ENCODE results near the gene UBE2QL1.
"Not testable (repeated sequence)": the region's sequence is repeated elsewhere in the genome, so short reads cannot be mapped to it uniquely, and the experiment has no call there.

Gene UBE2QL1

DNA sequence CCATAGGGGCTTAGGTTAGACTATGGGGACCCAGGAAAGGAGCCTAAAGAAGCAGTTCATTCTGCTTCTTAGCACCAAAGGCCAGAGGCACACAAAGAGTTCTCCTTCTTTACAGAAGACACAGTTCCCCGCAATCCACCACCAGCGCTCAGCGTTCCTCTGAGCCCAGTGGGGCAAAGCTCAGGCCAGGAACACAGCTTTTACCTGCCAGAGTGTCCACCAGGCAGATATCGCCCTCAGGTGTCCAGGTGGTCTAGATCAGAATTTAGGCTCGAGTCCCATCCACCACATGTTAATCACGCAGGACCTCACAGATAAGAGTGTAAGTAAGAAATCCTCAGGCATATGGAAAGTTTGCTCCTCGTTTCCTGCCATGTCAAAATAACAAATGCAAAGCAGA is 53.0 kb downstream of the UBE2QL1 start:
- no peak for DNase-seq

DNA sequence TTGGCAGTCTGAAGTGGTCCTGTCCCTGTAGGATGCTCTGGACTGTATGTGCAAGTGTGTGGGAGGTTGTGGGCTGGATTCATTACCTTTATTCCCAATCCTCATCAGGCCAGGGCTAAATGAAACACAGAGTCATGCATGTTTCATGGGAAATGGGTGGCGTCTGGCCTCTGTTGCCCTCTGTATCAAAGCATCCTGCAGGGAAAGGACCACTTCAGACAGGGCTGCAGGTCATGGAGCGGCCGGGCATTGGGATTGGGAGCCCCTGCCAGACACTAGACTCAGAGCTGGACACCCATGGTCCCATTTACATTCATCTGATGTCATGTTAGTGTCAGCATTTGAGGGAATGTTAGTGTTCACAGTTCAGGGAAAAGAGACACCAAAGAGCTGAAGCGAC is 53.8 kb downstream of the UBE2QL1 start:
- no peak for DNase-seq

DNA sequence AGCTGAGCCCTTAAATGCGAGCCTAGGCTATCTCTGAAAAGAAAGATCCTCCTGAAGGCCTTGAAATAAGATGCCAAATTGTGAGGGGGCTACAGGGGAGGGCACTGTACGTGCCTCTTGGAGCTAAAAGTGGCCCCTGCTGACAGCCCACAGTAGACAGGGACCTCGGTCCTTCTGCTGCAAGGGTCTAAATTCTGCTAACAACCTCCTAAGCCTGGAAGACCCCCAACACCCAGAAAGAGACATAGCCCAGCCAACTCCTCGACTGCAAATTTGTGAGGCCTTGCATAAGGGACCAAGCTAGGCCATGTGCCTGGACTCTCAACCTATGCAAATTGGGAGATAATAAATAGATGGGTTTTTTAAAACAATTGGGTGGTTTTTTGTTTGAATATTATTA is 54.7 kb downstream of the UBE2QL1 start:
- DNase-seq, result no peak

- no peak for DNase-seq
Observed at GRCh38 chr5:6504677-6505415, 56.2 kb downstream of the UBE2QL1 start.

- DNase-seq, result no peak
Observed at GRCh38 chr5:6505416-6505755, 56.7 kb downstream of the UBE2QL1 start.

DNA sequence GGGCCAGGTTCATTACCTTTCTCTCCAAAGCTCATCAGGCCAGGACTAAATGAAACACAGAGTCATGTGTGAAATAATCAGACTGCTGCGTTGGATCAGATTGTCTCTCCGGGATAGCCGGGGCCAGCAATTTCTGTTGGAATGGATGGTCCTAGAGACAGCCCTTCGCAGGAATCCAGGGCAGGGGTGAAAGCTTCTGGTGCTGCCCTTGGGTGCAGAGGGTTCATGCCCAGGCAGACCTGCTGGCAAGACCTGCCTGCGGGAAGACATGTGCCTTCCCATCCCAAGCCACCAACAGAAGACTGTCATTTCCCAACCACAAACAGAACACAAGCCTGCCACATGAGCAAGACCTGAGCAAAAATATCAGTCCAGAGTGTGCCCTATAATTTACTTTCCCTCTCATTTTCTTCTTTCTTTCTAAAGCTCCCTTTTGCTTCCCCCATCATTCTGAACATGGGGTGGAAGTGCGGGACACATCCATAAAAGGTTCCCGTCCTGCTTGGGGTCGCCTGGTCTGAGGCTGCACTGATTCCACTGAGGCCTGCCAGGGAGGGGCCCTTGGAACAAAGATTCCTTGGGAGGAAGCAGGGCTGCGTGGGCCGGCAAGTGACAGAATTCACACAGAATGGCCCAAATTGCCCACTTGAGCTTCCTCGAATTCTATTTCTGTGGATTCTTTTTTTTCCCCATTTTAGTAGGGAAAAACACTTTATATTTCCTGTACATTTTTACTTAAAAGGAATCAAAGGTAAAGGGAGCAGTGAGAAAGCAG is 57.3 kb downstream of the UBE2QL1 start:
- no peak for DNase-seq

- DNase-seq, result no peak
Observed at GRCh38 chr5:6506611-6507010, 58.0 kb downstream of the UBE2QL1 start.

- DNase-seq, result no peak
Observed at GRCh38 chr5:6508931-6509330, 60.3 kb downstream of the UBE2QL1 start.

- DNase-seq, result no peak
Observed at GRCh38 chr5:6510132-6510531, 61.5 kb downstream of the UBE2QL1 start.

- DNase-seq, result no peak
Observed at GRCh38 chr5:6510973-6511372, 62.3 kb downstream of the UBE2QL1 start.

DNA sequence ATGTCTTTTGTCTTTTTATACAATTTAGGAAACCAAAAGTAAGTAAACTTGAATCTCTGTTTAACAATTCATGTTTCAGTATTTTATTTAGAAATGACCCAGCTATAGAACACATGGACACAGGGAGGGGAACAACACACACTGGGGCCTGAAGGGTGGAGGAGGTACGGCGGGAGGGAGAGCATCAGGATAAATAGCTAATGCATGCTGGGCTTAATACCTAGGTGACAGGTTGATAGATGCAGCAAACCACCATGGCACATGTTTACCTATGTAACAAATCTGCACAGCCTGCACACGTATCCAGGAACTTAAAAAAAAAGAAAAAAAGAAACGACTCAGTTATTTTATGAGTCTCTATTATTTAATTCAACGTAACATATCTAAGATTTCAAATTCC is 67.2 kb downstream of the UBE2QL1 start:
- not testable (repeated sequence) for DNase-seq

DNA sequence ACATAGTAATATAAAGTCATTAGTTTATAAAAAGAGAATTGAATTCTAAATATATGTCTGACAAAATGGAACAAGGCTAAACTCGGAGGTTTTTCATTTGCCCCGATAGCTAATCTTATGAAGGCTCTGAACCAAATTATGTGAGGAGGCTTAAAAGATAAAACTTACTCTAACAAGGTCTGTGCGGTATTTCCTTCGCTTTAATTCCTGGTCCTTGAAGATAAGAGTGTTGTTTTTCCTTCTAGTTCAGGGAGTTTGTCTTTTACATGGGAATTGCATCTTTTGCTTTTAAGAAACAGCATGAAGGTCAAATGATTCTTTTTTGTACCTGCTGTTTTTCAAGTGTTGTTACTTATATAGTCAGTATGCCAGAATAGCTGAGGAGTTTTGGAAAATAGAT is 68.2 kb downstream of the UBE2QL1 start:
- DNase-seq, result no peak

DNA sequence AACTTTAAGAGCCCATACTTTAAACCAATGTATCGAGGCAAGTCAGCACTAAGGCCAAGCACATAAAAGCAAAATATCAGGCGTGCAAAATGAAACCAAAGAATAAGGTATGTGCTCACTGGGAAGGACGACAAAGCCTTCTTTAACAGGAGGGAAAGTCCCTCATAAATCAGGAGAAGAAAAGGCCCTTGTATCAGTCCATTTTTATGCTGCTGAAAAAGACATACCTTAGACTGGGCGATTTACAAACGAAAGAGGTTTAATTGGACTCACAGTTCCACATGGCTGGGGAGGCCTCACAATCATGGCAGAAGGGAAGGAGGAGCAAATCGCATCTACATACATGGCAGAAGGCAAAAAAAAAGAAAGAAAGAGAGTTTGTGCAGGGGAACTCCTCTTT is 68.9 kb downstream of the UBE2QL1 start:
- DNase-seq, result no peak

GRCh38 chr5:6518298-6519057 is 69.8 kb downstream of the UBE2QL1 start:
- no peak for DNase-seq

- no peak for DNase-seq
Observed at GRCh38 chr5:6520201-6520600, 71.5 kb downstream of the UBE2QL1 start.

GRCh38 chr5:6522331-6522730 is 73.7 kb downstream of the UBE2QL1 start:
- no peak for DNase-seq

DNA sequence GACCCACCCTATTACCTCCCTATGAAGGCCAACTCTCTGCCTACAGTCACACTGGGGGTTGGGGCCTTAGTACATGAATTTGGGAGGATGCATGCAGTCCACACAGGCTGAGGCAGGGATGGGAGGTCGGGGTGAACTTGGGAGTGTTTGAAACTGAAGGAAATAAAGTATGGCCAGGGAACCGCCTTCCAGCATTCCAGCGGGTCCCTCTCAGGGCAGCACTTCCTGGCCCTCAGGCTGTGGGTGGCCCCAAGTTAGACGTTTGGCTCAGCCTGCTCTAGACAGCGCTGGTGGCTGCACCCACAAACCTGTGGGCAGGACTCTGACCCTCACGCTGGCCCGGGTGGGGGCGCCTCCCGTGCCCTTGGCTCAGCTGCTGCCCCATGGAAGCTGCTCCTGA is 74.3 kb downstream of the UBE2QL1 start:
- no peak for DNase-seq

GRCh38 chr5:6525422-6525821 is 76.8 kb downstream of the UBE2QL1 start:
- DNase-seq, result no peak

DNA sequence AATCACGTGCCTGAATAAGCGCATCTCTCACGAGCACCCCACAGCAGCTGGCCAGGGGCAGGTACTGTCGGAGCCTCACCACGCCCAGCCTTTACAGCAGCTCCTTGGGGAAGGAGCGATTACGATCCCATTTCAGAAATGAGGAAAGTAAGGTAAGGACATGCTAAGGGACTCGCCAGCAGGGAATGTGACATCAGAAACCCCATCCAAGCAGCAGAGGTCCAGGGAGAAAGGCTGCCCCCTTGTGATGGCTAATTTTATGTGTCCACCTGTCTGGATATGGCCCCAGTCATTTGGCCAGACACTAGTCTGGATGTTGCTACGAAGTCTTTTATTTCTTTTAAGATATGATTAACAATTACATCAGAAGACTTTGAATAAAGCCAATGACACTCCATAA is 77.3 kb downstream of the UBE2QL1 start:
- no peak for DNase-seq

- no peak for DNase-seq
Observed at GRCh38 chr5:6527749-6528455, 79.2 kb downstream of the UBE2QL1 start.

- no peak for DNase-seq
Observed at GRCh38 chr5:6535594-6535993, 86.9 kb downstream of the UBE2QL1 start.

- DNase-seq, result no peak
Observed at GRCh38 chr5:6539060-6539459, 90.4 kb downstream of the UBE2QL1 start.

DNA sequence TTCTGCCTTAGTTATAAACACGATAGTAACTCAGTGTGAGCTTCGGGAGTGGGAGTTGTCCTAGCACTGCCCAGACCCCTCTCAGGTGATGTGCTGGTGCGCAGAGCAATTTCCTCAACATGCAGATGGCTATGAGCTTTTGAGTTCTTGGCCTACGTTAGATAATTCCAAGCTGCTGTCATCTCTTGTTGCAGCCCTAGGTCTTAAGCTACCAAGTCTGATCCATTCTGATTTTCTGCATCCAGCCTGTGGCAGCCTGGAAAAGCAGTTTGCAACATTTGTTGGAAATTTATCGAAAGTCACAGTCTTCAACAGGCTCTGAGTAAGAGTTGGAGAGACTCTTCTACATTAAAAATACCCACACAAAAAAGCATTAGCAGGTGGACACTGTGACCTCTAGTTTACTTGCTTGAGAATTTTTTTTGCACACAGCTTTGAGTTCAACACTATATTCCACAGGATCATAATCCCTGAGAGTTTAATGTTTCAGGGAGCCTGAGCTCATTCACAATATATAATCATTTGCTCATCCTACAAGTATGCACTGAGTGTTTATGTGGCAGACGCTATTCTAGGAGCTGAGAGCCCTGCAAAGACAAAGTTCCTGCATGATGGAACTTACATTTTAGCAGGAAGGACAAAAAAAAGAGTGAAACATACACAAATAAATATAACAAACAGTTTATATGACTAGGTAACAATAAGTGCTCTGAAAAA is 91.6 kb downstream of the UBE2QL1 start:
- DNase-seq, result no peak

All from activated CD8-positive, alpha-beta memory T cell treated with anti-CD3 and anti-CD28 coated beads, Interleukin-2, amount 50 U/mL, for 4 hours (primary cell).